ENCODE results near the gene UHMK1.

Gene UHMK1

DNA sequence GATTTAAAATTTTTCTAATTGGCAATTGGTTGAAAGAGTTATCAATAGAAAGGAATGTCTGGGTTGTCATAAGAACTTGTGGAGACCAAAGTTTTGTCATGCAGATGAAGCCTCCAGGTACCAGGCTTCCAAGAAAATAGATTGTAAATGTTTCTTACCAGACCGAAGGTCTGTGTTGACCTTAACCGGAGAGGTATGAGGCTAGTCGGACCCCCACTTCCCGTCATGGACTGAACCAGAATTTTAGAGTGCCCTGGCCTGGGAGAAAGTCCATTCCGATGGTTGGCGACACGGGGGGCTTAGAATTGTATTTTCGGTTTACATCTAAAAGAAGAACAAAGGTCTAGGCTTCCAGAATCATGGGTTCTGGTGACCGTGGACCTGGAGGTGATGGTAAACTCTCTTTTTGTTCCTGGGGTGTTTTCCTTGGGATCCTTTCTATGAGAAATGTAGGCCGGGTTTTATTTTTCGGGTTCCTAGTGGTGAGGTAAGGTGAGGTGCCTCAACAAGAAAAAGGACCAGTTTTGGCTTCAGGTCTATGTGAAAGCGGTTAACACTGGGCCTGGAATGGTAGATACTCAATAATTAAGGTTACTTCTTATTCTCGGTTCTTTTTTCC lies 405 bp upstream of the UHMK1 start:
- peaks cover 32% of the 10 kb centered on the region for H3K36me3 ChIP-seq (ENCODE audit: control insufficient read depth, low read length)
- H4K20me1 ChIP-seq (ENCODE audit: control insufficient read depth, insufficient read depth, low read depth, low read length) = 0 out of 2 replicates have a peak, but pooled peaks cover 3% of the 10 kb centered on the region
- peak overlapping the region; percentile 90 for H3K4me3 ChIP-seq (ENCODE audit: low read length)
- peaks cover 50% of the 10 kb centered on the region for H3K79me2 ChIP-seq (ENCODE audit: control insufficient read depth, low read length)
- peak overlapping the region; percentile 75 for H3K4me2 ChIP-seq (ENCODE audit: low read length)
- TF ChIP-seq EZH2phosphoT487 (IDR thresholded peaks at IDR 0.05; ENCODE audit: borderline replicate concordance, low read length) = no peak
- TF ChIP-seq, protein P1, sequence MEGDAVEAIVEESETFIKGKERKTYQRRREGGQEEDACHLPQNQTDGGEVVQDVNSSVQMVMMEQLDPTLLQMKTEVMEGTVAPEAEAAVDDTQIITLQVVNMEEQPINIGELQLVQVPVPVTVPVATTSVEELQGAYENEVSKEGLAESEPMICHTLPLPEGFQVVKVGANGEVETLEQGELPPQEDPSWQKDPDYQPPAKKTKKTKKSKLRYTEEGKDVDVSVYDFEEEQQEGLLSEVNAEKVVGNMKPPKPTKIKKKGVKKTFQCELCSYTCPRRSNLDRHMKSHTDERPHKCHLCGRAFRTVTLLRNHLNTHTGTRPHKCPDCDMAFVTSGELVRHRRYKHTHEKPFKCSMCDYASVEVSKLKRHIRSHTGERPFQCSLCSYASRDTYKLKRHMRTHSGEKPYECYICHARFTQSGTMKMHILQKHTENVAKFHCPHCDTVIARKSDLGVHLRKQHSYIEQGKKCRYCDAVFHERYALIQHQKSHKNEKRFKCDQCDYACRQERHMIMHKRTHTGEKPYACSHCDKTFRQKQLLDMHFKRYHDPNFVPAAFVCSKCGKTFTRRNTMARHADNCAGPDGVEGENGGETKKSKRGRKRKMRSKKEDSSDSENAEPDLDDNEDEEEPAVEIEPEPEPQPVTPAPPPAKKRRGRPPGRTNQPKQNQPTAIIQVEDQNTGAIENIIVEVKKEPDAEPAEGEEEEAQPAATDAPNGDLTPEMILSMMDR (IDR thresholded peaks at IDR 0.05; ENCODE audit: low read depth, low read length, poor library complexity, severe bottlenecking) = no peak
- no peaks in the 10 kb centered on the region for H3K9me2 ChIP-seq (replicated peaks; ENCODE audit: control insufficient read depth, low read length)
- no peaks in the 10 kb centered on the region for H3F3A ChIP-seq (ENCODE audit: control insufficient read depth, insufficient read depth)
- no peaks in the 10 kb centered on the region for H3K9me3 ChIP-seq (ENCODE audit: control insufficient read depth, insufficient read depth, low read length)
- peak overlapping the region; percentile 66 for H3K27ac ChIP-seq (ENCODE audit: low read depth, low read length)
- peaks cover 3% of the 10 kb centered on the region; the same call in 1 of the 2 replicates for H3K27me3 ChIP-seq (ENCODE audit: control insufficient read depth, low read length)
- peaks cover 21% of the 10 kb centered on the region for H3K4me1 ChIP-seq (ENCODE audit: control insufficient read depth, low read length)

DNA sequence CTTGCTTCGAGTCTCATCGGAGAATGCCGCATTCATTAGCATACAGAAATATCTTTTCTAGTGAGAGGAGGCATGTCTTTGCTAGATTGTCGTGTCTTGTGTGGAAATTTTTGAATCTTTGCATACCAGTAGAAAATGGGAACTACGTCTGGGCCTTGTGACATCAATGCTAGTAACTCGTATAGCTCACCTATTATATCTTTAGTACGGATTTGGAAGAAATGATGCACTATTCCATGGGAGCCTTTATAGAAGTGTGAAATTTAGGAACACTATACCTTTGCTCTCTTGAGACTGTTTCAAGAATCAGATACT lies 835 bp downstream of the UHMK1 start:
- peaks cover 44% of the 10 kb centered on the region for H3K36me3 ChIP-seq (ENCODE audit: control insufficient read depth, low read length)
- H3K4me1 ChIP-seq (ENCODE audit: control insufficient read depth, low read length) = peaks cover 21% of the 10 kb centered on the region
- no peaks in the 10 kb centered on the region for H3K9me2 ChIP-seq (replicated peaks; ENCODE audit: control insufficient read depth, low read length)
- H3K79me2 ChIP-seq (ENCODE audit: control insufficient read depth, low read length) = peaks cover 54% of the 10 kb centered on the region
- peak overlapping the region; percentile 66 for H3K27ac ChIP-seq (ENCODE audit: low read depth, low read length)
- no peaks in the 10 kb centered on the region for H3K27me3 ChIP-seq (ENCODE audit: control insufficient read depth, low read length)
- H3F3A ChIP-seq (ENCODE audit: control insufficient read depth, insufficient read depth) = no peaks in the 10 kb centered on the region
- TF ChIP-seq, protein P1 (IDR thresholded peaks at IDR 0.05; ENCODE audit: low read depth, low read length, poor library complexity, severe bottlenecking) = no peak
- no peak for TF ChIP-seq EZH2phosphoT487 (IDR thresholded peaks at IDR 0.05; ENCODE audit: borderline replicate concordance, low read length)
- peak overlapping the region; percentile 90 for H3K4me3 ChIP-seq (ENCODE audit: low read length)
- 0 out of 2 replicates have a peak, but pooled peaks cover 3% of the 10 kb centered on the region for H4K20me1 ChIP-seq (ENCODE audit: control insufficient read depth, insufficient read depth, low read depth, low read length)
- no peaks in the 10 kb centered on the region for H3K9me3 ChIP-seq (ENCODE audit: control insufficient read depth, insufficient read depth, low read length)
- peak overlapping the region; percentile 75 for H3K4me2 ChIP-seq (ENCODE audit: low read length)

DNA sequence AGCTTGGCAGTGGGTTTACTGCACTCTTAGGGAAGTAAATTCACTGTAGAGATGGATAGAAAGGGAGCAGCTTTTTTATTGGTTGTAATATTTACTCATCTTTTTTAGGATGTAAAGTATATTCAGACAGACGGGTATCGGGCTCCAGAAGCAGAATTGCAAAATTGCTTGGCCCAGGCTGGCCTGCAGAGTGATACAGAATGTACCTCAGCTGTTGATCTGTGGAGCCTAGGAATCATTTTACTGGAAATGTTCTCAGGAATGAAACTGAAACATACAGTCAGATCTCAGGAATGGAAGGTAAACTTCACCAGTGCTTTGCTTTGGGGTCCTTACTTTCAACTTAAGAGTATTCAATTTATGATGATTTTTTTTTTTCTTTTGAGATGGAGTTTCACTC lies 3.2 kb downstream of the UHMK1 start:
- no peak for TF ChIP-seq EZH2phosphoT487 (IDR thresholded peaks at IDR 0.05; ENCODE audit: borderline replicate concordance, low read length)
- TF ChIP-seq, protein P1 (IDR thresholded peaks at IDR 0.05; ENCODE audit: low read depth, low read length, poor library complexity, severe bottlenecking) = no peak
- no peak overlapping the region for H3K4me2 ChIP-seq (ENCODE audit: low read length)
- no peaks in the 10 kb centered on the region for H3K9me3 ChIP-seq (ENCODE audit: control insufficient read depth, insufficient read depth, low read length)
- no peak overlapping the region for H3K27ac ChIP-seq (ENCODE audit: low read depth, low read length)
- H3K9me2 ChIP-seq (replicated peaks; ENCODE audit: control insufficient read depth, low read length) = no peaks in the 10 kb centered on the region
- H3K79me2 ChIP-seq (ENCODE audit: control insufficient read depth, low read length) = peaks cover 54% of the 10 kb centered on the region
- no peaks in the 10 kb centered on the region for H3K27me3 ChIP-seq (ENCODE audit: control insufficient read depth, low read length)
- no peak overlapping the region for H3K4me3 ChIP-seq (ENCODE audit: low read length)
- peaks cover 21% of the 10 kb centered on the region for H3K4me1 ChIP-seq (ENCODE audit: control insufficient read depth, low read length)
- no peaks in the 10 kb centered on the region for H3F3A ChIP-seq (ENCODE audit: control insufficient read depth, insufficient read depth)
- 0 out of 2 replicates have a peak, but pooled peaks cover 3% of the 10 kb centered on the region for H4K20me1 ChIP-seq (ENCODE audit: control insufficient read depth, insufficient read depth, low read depth, low read length)
- H3K36me3 ChIP-seq (ENCODE audit: control insufficient read depth, low read length) = peaks cover 63% of the 10 kb centered on the region

All from DOHH2 (cell line).